PC-9 (cell line): ENCODE measurements around the gene RFX4. TPM values are rescaled to one million over a fixed set of nuclear protein-coding genes. Genes with fewer than 3 reads are reported as not detected.

Source experiments
- BruUV-seq: library from RNA; stranded (reverse); fragments of 400-500 nt; replicated peaks from 2 replicates; lab custom pipeline; 2021; lab: Mats Ljungman, UMichigan
- CTCF ChIA-PET: fragments of 300-600 bp; sonication (Branson Sonifier 250); formaldehyde crosslinking; loops from one replicate; lab custom pipeline; 2022; ENCODE audit warnings: antibody characterized with exemption; lab: Charles Lee
- POLR2A ChIA-PET: fragments of 300-600 bp; sonication (Branson Sonifier 250); formaldehyde crosslinking; loops from one replicate; lab custom pipeline; 2022; ENCODE audit warnings: antibody characterized with exemption; ENCODE audit not compliant: unreplicated experiment; lab: Charles Lee
- DNase-seq, 2 experiments: peaks; one replicate each; pipeline versions ENCODE4 v3.0.0 to v3.0.0-alpha.2; 2015 to 2022; ENCODE audit warnings: mixed read lengths in 1 of 2
- H2AFZ ChIP-seq: fragments of 200-600 bp; sonication (generic); 2 replicates; pipeline ENCODE4 v1.8.1; 2017; ENCODE audit warnings: antibody characterized with exemption
- H3F3A ChIP-seq: fragments of 200-600 bp; sonication (generic); 2 replicates; pipeline ENCODE4 v1.8.1; 2017; ENCODE audit warnings: antibody characterized with exemption, mild to moderate bottlenecking, low read depth; ENCODE audit not compliant: insufficient read depth
- H3K27ac ChIP-seq: fragments of 200-600 bp; sonication (generic); 2 replicates; pipeline ENCODE4 v1.6.1; 2016; ENCODE audit warnings: mixed run types
- H3K27me3 ChIP-seq: fragments of 200-600 bp; sonication (generic); 2 replicates; pipeline ENCODE4 v1.6.1; 2016; ENCODE audit warnings: low read depth, mixed run types; ENCODE audit not compliant: insufficient read depth
- H3K36me3 ChIP-seq: fragments of 200-600 bp; sonication (generic); 2 replicates; pipeline ENCODE4 v1.6.1; 2016; ENCODE audit warnings: low read depth, mixed run types
- H3K4me1 ChIP-seq: fragments of 200-600 bp; sonication (generic); replicated peaks from 2 replicates; pipeline ENCODE4 v1.6.1; 2016; ENCODE audit warnings: mixed run types; ENCODE audit not compliant: insufficient read depth
- H3K4me2 ChIP-seq: fragments of 200-600 bp; sonication (generic); 2 replicates; pipeline ENCODE4 v1.6.1; 2017; ENCODE audit warnings: mixed run types
- H3K4me3 ChIP-seq: fragments of 200-600 bp; sonication (generic); 2 replicates; pipeline ENCODE4 v1.6.1; 2016; ENCODE audit warnings: mixed run types
- H3K79me2 ChIP-seq: fragments of 200-600 bp; sonication (generic); 2 replicates; pipeline ENCODE4 v1.6.1; 2017; ENCODE audit warnings: low read depth, mixed run types
- H3K9me2 ChIP-seq: fragments of 200-600 bp; sonication (generic); 2 replicates; pipeline ENCODE4 v1.8.1; 2017; ENCODE audit warnings: mild to moderate bottlenecking; ENCODE audit not compliant: insufficient read depth
- H3K9me3 ChIP-seq: fragments of 200-600 bp; sonication (generic); 2 replicates; pipeline ENCODE4 v1.8.1; 2016; ENCODE audit warnings: low read depth; ENCODE audit not compliant: insufficient read depth
- H4K20me1 ChIP-seq: fragments of 200-600 bp; sonication (generic); 2 replicates; pipeline ENCODE4 v1.8.1; 2017; ENCODE audit not compliant: insufficient read depth
- EZH2 ChIP-seq: fragments of 200-600 bp; sonication (generic); IDR thresholded peaks from 2 replicates; pipeline ENCODE4 v1.8.0; 2017; ENCODE audit warnings: antibody characterized with exemption, low read depth
- intact Hi-C: fragments of 100-400 bp; cut with micrococcal nuclease; formaldehyde crosslinking; loops from one replicate; pipeline ENCODE4 v1.10.0; 2022; ENCODE audit not compliant: unreplicated experiment
- total RNA-seq: library from RNA; stranded (reverse); gene quantifications from 2 replicates; pipeline ENCODE4 v1.2.3, GENCODE V29; 2021
- TF ChIP-seq, protein P1 (sequence below): fragments of 200-600 bp; sonication (generic); conservative IDR thresholded peaks from 2 replicates; pipeline ENCODE4 v1.6.1; 2017; ENCODE audit warnings: mixed run types, antibody characterized with exemption, mild to moderate bottlenecking, moderate library complexity

Gene RFX4
- total RNA-seq, 1 experiment from 2014 or later = not detected

DNA sequence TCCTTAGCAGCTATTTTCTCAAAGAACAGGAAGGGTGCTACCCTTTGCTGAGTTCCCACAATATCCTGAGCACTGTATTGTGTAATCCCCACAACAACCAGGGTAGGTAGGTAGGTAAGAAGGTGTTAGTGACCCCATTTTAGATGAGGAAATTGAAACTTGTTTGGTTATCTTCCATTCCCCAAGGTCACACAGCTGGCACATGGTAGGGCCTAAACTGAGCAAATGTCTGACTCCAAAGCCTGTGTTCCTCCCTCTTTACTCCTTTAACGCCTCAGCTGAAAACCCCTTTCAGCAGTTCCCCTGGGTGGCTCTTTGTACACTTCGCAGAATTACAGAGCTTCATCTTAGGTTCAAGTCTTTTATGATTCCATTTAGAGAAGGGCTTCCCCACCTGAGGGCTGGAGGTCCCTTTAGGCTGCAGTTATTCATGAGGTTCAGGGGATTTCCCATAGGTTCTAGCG lies 165.2 kb downstream of the RFX4 start:
- H3K9me2 ChIP-seq = no peaks in the 10 kb centered on the region
- POLR2A ChIA-PET = no interaction called here
- CTCF ChIA-PET = no interaction called here
- no peaks in the 10 kb centered on the region for H3K79me2 ChIP-seq
- TF ChIP-seq, protein P1, sequence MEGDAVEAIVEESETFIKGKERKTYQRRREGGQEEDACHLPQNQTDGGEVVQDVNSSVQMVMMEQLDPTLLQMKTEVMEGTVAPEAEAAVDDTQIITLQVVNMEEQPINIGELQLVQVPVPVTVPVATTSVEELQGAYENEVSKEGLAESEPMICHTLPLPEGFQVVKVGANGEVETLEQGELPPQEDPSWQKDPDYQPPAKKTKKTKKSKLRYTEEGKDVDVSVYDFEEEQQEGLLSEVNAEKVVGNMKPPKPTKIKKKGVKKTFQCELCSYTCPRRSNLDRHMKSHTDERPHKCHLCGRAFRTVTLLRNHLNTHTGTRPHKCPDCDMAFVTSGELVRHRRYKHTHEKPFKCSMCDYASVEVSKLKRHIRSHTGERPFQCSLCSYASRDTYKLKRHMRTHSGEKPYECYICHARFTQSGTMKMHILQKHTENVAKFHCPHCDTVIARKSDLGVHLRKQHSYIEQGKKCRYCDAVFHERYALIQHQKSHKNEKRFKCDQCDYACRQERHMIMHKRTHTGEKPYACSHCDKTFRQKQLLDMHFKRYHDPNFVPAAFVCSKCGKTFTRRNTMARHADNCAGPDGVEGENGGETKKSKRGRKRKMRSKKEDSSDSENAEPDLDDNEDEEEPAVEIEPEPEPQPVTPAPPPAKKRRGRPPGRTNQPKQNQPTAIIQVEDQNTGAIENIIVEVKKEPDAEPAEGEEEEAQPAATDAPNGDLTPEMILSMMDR = no peak
- no peak for TF ChIP-seq EZH2
- no TSS peak for BruUV-seq
- H3K36me3 ChIP-seq = no peaks in the 10 kb centered on the region
- H2AFZ ChIP-seq = no peak overlapping the region
- H3K27me3 ChIP-seq = peaks cover 7% of the 10 kb centered on the region; the same call in 1 of the 2 replicates
- no peak for DNase-seq
- H3K4me1 ChIP-seq = no peaks in the 10 kb centered on the region
- H3K27ac ChIP-seq = no peak overlapping the region
- intact Hi-C loops = no loop called here
- no peaks in the 10 kb centered on the region for H3F3A ChIP-seq
- H3K4me2 ChIP-seq = no peak overlapping the region
- no peaks in the 10 kb centered on the region for H4K20me1 ChIP-seq
- no peaks in the 10 kb centered on the region for H3K9me3 ChIP-seq
- H3K4me3 ChIP-seq = no peak overlapping the region

DNA sequence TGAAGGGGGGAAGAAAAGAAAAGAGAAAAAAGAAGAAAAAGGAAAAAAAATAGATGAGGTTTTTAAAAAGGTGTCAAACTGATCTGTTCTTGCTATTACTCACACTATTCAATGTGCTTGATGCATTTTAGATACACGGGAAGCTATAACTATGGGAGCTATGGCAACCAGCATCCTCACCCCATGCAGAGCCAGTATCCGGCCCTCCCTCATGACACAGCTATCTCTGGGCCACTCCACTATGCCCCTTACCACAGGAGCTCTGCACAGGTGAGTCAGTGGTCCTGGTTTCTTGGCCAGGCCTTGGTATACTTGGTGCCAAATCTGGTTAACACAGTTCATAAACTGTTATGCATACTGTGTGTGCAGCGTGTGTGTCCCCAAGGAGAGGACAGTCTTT lies 167.7 kb downstream of the RFX4 start:
- Histone ChIP-seq H3K9me2 (no peaks in the 10 kb centered on the region), H3K36me3 (no peaks in the 10 kb centered on the region), H3K79me2 (no peaks in the 10 kb centered on the region), H3K4me1 (no peaks in the 10 kb centered on the region), H3K4me3 (no peak overlapping the region), H3K9me3 (no peaks in the 10 kb centered on the region), H3K27me3 (no peaks in the 10 kb centered on the region), H3F3A (no peaks in the 10 kb centered on the region), H4K20me1 (no peaks in the 10 kb centered on the region), H3K27ac (no peak overlapping the region), H2AFZ (no peak overlapping the region), H3K4me2 (no peak overlapping the region)
- intact Hi-C loops = no loop called here
- ChIA-PET POLR2A (no interaction called here), CTCF (no interaction called here)
- no TSS peak for BruUV-seq
- DNase-seq = no peak
- TF ChIP-seq EZH2 = no peak
- TF ChIP-seq, protein P1 = no peak

DNA sequence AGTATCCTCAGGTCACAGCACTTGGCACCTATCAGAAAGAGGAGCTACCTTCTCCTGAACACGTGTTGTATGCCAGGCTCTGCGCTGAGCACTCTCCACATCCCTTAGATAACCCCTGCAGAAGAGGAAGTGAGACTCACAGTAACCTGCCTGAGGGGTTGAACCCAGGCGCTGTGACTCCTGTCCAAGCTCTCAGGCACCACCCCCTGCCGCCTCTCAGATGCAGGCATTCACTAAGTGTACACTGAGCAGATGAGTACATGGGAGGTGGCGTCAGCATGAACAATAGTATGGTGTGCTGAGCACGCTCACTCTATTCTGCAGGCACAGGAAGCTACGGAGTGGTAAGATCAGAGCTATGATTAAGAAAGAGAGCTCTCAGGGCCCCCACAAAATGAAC lies 170.7 kb downstream of the RFX4 start:
- Histone ChIP-seq H3K36me3 (no peaks in the 10 kb centered on the region), H3F3A (no peaks in the 10 kb centered on the region), H3K4me1 (no peaks in the 10 kb centered on the region), H3K9me2 (no peaks in the 10 kb centered on the region), H3K4me3 (no peak overlapping the region), H2AFZ (no peak overlapping the region), H3K27ac (no peak overlapping the region), H3K27me3 (no peaks in the 10 kb centered on the region), H3K4me2 (no peak overlapping the region), H3K79me2 (no peaks in the 10 kb centered on the region), H3K9me3 (no peaks in the 10 kb centered on the region), H4K20me1 (no peaks in the 10 kb centered on the region)
- ChIA-PET CTCF (no interaction called here), POLR2A (no interaction called here)
- BruUV-seq = no TSS peak
- intact Hi-C loops = no loop called here
- no peak for DNase-seq
- TF ChIP-seq, protein P1 = no peak
- TF ChIP-seq EZH2 = no peak
